Neural cell (in vitro differentiated cells): ENCODE results near the gene CAPN9.

ENCODE experiments used
- EZH2 ChIP-seq: fragments of 200-600, 300-800 bp; shearing (Covaris generic), sonication (generic); IDR thresholded peaks from 2 replicates; pipeline ENCODE4 v1.6.1; 2014; ENCODE audit warnings: antibody characterized with exemption, low read length, borderline replicate concordance, mild to moderate bottlenecking; ENCODE audit not compliant: insufficient read depth, poor library complexity, severe bottlenecking
- TF ChIP-seq, protein P1 (sequence below): fragments of 450-650 bp; IDR thresholded peaks from 2 replicates; pipeline ENCODE4 v1.5.1; 2014; ENCODE audit warnings: antibody characterized with exemption, mild to moderate bottlenecking, moderate library complexity; ENCODE audit not compliant: poor library complexity, severe bottlenecking

DNA sequence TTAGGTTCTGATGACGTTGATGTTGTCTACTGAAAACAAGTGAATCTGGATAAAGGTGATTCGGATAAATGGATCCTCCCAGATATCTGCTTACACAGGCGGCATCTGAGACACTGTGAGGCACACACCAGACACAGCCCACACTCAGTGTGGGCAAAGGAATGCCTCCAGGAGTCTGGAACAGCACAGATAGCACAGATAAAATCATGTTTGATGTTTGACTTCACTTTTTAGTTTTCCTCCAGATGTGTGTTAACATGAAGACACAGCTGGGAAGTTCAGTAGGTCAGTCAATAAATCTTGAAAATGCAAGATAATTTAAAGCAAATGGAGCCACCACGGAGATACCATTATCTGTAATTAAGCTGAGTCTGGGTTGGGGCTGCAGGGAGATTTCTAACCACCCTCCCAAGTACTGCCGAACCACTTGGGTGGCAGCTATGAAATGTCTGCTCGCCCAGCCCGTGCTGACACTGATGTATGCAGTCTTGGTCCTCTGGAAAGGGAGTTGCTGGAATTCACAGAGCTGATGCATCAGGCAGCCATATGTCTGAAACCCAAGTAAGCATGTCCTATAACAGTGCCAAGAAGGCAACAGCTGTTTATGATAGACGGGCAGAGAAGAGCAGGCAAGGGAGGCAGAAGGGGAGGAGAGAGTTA lies 11.7 kb downstream of the CAPN9 start:
- no peak for TF ChIP-seq EZH2
- TF ChIP-seq, protein P1, sequence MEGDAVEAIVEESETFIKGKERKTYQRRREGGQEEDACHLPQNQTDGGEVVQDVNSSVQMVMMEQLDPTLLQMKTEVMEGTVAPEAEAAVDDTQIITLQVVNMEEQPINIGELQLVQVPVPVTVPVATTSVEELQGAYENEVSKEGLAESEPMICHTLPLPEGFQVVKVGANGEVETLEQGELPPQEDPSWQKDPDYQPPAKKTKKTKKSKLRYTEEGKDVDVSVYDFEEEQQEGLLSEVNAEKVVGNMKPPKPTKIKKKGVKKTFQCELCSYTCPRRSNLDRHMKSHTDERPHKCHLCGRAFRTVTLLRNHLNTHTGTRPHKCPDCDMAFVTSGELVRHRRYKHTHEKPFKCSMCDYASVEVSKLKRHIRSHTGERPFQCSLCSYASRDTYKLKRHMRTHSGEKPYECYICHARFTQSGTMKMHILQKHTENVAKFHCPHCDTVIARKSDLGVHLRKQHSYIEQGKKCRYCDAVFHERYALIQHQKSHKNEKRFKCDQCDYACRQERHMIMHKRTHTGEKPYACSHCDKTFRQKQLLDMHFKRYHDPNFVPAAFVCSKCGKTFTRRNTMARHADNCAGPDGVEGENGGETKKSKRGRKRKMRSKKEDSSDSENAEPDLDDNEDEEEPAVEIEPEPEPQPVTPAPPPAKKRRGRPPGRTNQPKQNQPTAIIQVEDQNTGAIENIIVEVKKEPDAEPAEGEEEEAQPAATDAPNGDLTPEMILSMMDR = no peak
